Measurements from ENCODE around the gene SRPX. TPM values are rescaled to one million over a fixed set of nuclear protein-coding genes. Genes with fewer than 3 reads are reported as not detected.

Gene SRPX
- total and polyA plus RNA-seq, 10 of the 15 experiments (the other 5 are each of a cell fraction or from before 2014, with no cell fraction given): 0.05 to 0.79 (median 0.23) TPM; not detected in 1

DNA sequence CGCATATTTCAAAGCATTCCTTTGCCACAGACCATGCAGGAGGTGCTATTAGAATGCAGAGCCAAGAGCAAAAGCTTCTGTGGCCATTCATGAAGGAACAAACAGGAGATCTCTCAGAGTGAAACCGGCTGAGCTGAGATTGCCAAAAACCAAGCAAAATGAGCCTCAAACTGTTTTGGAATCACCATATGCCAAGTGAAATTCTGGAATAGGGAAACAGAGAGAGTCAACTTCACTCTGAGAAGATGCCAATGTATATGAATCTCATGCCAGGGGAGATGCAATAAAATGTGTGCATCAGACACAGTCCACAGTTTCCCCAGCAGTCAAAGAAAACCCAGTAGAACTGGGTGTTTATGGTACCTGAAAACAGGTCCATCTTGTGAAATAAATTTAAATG is 42.3 kb downstream of the SRPX start:
- no peaks in the 10 kb centered on the region for H3K27me3 ChIP-seq (replicated peaks in 1 of 2; ENCODE audit: control insufficient read depth in 2 of 2, insufficient read depth in 2 of 2, low read length in 1 of 2)
- H3K27ac ChIP-seq (ENCODE audit: control insufficient read depth, insufficient read depth): no peak overlapping the region
- ChIA-PET SMC1A (ENCODE audit: uncharacterized antibody, unreplicated experiment) (no interaction called here), POLR2A (interaction anchor here (0.5 to 0.6 kb wide), 2 partner anchors 857 to 1748 kb away, joined by 3 to 7 read pairs; no protein-coding TSS in a partner anchor), RAD21 (ENCODE audit: unreplicated experiment) (no interaction called here), CTCF (interaction anchor here (1.4 to 2.4 kb wide), 2 partner anchors 12 to 13 kb away, joined by 5 to 8 read pairs; no protein-coding TSS in a partner anchor)
- FAIRE-seq: no peak
- no peaks in the 10 kb centered on the region for H3K4me1 ChIP-seq (ENCODE audit: control insufficient read depth, insufficient read depth, low read length)
- no peaks in the 10 kb centered on the region for H3K36me3 ChIP-seq (ENCODE audit: control insufficient read depth in 2 of 2, insufficient read depth in 2 of 2, low read length in 1 of 2)
- H4K20me1 ChIP-seq (ENCODE audit: control insufficient read depth, insufficient read depth): no peaks in the 10 kb centered on the region
- DNase-seq (ENCODE audit: low read depth, low spot score): no peak
- in situ Hi-C loops (cut with MboI): loop anchor here (10.0 kb wide), 1 partner anchor 434 kb away; no protein-coding TSS in a partner anchor
- H3K9me3 ChIP-seq (replicated peaks; ENCODE audit: control insufficient read depth, insufficient read depth, low read length): no peaks in the 10 kb centered on the region
- H3K4me3 ChIP-seq: no peak overlapping the region
- no peak overlapping the region for H2AFZ ChIP-seq (ENCODE audit: control insufficient read depth, low read depth, low read length)
- no peak overlapping the region for H3K4me2 ChIP-seq (ENCODE audit: control insufficient read depth, insufficient read depth)
- WGBS (ENCODE audit: insufficient coverage, insufficient replicate concordance, low lambda C conversion rate, missing lambda C conversion rate): 11% methylated on average over 2 of the region's 2 CpGs
- no peak for ATAC-seq
- no TSS peak for BruUV-seq (replicated peaks)
- H3K9ac ChIP-seq (ENCODE audit: control insufficient read depth, insufficient read depth, low read length): no peak overlapping the region
- intact Hi-C loops (cut with micrococcal nuclease; ENCODE audit: unreplicated experiment): loop anchor here (10.0 kb wide), 1 partner anchor 354 kb away; no protein-coding TSS in a partner anchor
- TF ChIP-seq ZNF622 (IDR thresholded peaks at IDR 0.05) (no peak), CHD4 (IDR thresholded peaks at IDR 0.05) (no peak), TCF12 (IDR thresholded peaks at IDR 0.05; ENCODE audit: low read depth, low read length) (no peak), MEF2A (IDR thresholded peaks at IDR 0.05; ENCODE audit: insufficient read depth, low read depth, low read length) (no peak)
- TF ChIP-seq, protein P1, sequence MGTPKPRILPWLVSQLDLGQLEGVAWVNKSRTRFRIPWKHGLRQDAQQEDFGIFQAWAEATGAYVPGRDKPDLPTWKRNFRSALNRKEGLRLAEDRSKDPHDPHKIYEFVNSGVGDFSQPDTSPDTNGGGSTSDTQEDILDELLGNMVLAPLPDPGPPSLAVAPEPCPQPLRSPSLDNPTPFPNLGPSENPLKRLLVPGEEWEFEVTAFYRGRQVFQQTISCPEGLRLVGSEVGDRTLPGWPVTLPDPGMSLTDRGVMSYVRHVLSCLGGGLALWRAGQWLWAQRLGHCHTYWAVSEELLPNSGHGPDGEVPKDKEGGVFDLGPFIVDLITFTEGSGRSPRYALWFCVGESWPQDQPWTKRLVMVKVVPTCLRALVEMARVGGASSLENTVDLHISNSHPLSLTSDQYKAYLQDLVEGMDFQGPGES (IDR thresholded peaks at IDR 0.05): no peak
- H3K79me2 ChIP-seq (ENCODE audit: control insufficient read depth, insufficient read depth, low read length): no peaks in the 10 kb centered on the region

DNA sequence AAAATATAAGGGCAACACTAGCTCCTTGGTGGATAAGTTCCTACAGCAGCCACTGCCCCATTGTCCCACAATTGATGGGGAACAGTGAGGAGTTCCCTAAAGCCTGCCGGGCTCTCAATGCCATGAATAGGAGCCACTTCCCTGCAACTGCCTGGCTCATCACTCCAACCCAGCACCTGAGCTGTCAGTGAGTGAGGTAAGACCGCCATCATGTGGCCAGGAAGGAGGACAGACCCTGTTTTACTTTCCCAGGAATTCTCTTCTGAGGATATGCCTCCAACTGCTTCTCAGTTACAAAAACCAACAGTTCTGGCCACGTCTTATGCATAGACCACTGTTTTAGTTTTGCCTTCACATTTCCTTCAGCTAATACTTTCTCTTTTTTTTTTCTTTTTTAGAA is 45.5 kb downstream of the SRPX start:
- CTCF ChIA-PET: interaction anchor here (1.0 to 6.8 kb wide), 8 partner anchors 9 to 429 kb away, joined by 3 to 67 read pairs (median 6); no protein-coding TSS in a partner anchor
- Histone ChIP-seq H3K4me1 (ENCODE audit: control insufficient read depth, insufficient read depth, low read length) (no peaks in the 10 kb centered on the region), H3K27ac (ENCODE audit: control insufficient read depth, insufficient read depth) (no peak overlapping the region), H3K9ac (ENCODE audit: control insufficient read depth, insufficient read depth, low read length) (no peak overlapping the region), H3K9me3 (replicated peaks; ENCODE audit: control insufficient read depth, insufficient read depth, low read length) (no peaks in the 10 kb centered on the region), H4K20me1 (ENCODE audit: control insufficient read depth, insufficient read depth) (no peaks in the 10 kb centered on the region), H3K4me2 (ENCODE audit: control insufficient read depth, insufficient read depth) (no peak overlapping the region), H3K36me3 (ENCODE audit: control insufficient read depth in 2 of 2, insufficient read depth in 2 of 2, low read length in 1 of 2) (no peaks in the 10 kb centered on the region), H3K27me3 (replicated peaks in 1 of 2; ENCODE audit: control insufficient read depth in 2 of 2, insufficient read depth in 2 of 2, low read length in 1 of 2) (no peaks in the 10 kb centered on the region; a peak in 1 of 4 replicates), H3K79me2 (ENCODE audit: control insufficient read depth, insufficient read depth, low read length) (no peaks in the 10 kb centered on the region), H3K4me3 (no peak overlapping the region), H2AFZ (ENCODE audit: control insufficient read depth, low read depth, low read length) (no peak overlapping the region)
- DNase-seq (ENCODE audit: low read depth, low spot score): peak; percentile 3
- POLR2A ChIA-PET: no interaction called here
- BruUV-seq (replicated peaks): no TSS peak
- SMC1A ChIA-PET (ENCODE audit: uncharacterized antibody, unreplicated experiment): interaction anchor here (1.1 to 1.8 kb wide), 5 partner anchors 9 to 249 kb away, joined by 3 to 13 read pairs (median 6); no protein-coding TSS in a partner anchor
- intact Hi-C loops (cut with micrococcal nuclease; ENCODE audit: unreplicated experiment) (loop anchor here (1.0 to 10.0 kb wide), 3 partner anchors 248 to 430 kb away; no protein-coding TSS in a partner anchor), in situ Hi-C loops (cut with MboI) (loop anchor here (10.0 kb wide), 1 partner anchor 430 kb away; no protein-coding TSS in a partner anchor)
- no peak for FAIRE-seq
- 12% methylated on average over 3 of the region's 3 CpGs for WGBS (ENCODE audit: insufficient coverage, insufficient replicate concordance, low lambda C conversion rate, missing lambda C conversion rate)
- TF ChIP-seq SMC3 (IDR thresholded peaks at IDR 0.05; ENCODE audit: borderline replicate concordance, low read length): peak; percentile 72
- TF ChIP-seq SIN3A (IDR thresholded peaks at IDR 0.05; ENCODE audit: low read depth, low read length): no peak
- TF ChIP-seq RAD21 (IDR thresholded peaks at IDR 0.05; ENCODE audit: insufficient read depth, low read depth, low read length): peak; percentile 69
- TF ChIP-seq, protein P2, sequence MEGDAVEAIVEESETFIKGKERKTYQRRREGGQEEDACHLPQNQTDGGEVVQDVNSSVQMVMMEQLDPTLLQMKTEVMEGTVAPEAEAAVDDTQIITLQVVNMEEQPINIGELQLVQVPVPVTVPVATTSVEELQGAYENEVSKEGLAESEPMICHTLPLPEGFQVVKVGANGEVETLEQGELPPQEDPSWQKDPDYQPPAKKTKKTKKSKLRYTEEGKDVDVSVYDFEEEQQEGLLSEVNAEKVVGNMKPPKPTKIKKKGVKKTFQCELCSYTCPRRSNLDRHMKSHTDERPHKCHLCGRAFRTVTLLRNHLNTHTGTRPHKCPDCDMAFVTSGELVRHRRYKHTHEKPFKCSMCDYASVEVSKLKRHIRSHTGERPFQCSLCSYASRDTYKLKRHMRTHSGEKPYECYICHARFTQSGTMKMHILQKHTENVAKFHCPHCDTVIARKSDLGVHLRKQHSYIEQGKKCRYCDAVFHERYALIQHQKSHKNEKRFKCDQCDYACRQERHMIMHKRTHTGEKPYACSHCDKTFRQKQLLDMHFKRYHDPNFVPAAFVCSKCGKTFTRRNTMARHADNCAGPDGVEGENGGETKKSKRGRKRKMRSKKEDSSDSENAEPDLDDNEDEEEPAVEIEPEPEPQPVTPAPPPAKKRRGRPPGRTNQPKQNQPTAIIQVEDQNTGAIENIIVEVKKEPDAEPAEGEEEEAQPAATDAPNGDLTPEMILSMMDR (IDR thresholded peaks at IDR 0.05 in 2 of 3, conservative IDR thresholded peaks at IDR 0.05 in 1 of 3; ENCODE audit: control insufficient read depth in 2 of 3, extremely low read depth in 1 of 3, insufficient read depth in 1 of 3, low read depth in 3 of 3, low read length in 3 of 3): peak; percentile 47 to 61 (median 55)
- ATAC-seq: peak; percentile 81
- RAD21 ChIA-PET (ENCODE audit: unreplicated experiment): interaction anchor here (1.0 to 2.0 kb wide), 4 partner anchors 9 to 349 kb away, joined by 4 to 7 read pairs (median 4); no protein-coding TSS in a partner anchor

Measured in GM12878 (cell line).